HG03439 (cell line): ENCODE measurements around the gene FGFBP1.

Source experiments
- ATAC-seq: cut with Tn5 transposase; IDR thresholded peaks from one replicate; pipeline ENCODE4 v1.9.1; 2021; ENCODE audit warnings: mild to moderate bottlenecking, moderate library complexity; ENCODE audit not compliant: unreplicated experiment

Gene FGFBP1

DNA sequence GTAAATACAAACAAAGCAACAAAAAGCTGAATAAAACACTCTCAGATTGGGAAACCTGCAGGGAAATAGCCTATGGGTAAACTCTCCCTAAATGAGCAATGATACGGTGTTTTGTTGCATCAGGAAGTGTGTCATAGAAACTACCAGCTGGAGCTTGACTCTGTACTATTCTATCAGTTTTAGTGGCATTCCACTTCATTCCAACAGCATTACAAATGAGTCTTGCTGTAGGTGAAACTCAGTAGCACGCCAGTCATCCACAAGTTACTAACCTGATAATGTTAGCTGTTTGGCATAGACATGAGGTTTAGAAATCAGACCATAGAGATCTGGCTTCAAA is 24.9 kb downstream of the FGFBP1 start:
- ATAC-seq, result no peak

DNA sequence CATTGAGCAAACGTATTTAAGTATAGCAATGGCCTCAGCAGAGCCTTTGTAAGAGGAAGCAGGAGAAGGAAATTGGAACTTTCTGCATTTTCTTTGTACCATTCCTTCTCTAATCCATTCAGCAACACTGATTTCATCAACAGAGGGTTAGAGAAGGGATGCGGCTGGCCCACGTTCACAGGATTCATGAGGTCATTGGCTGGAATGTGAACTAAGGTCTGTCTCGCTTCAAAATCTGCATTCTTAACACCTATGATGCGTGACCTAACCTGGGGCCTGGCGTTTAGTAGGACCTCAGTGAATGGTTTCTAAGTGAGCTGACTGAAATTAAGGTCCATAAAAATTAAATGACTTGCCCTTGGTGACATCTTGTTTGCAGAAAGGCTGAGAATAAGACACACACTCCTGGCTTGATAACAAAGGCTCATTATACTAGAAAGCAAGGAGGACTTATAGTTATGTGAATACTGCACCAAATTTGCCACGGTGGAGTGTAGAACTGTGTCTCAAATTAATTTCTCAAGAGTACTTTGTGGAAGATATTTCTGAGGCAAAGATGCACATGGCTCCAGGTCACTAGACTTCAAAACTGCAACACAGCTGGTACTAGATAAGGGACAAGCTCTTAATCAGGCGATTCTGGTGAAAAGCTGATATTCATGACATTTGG is 25.4 kb downstream of the FGFBP1 start:
- no peak for ATAC-seq

DNA sequence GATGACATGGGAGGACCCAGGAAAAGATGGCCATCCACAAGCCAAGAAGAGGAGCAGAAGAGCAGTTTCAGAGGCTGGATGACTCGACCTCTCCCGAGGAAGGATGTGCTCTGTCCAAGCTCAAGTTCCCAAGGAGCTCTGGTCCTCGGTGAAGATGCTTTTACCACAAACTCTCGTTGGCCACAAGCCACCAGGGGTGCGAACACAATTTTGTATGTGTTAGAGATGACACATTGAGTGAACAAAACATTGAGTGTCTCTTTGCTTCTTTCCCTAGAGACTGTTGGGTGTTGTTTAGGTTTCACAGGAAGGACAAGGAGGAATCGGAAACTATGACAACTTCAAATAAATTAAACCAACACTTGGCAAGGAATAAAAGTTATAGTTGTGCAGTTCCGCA is 26.3 kb downstream of the FGFBP1 start:
- ATAC-seq, result no peak

DNA sequence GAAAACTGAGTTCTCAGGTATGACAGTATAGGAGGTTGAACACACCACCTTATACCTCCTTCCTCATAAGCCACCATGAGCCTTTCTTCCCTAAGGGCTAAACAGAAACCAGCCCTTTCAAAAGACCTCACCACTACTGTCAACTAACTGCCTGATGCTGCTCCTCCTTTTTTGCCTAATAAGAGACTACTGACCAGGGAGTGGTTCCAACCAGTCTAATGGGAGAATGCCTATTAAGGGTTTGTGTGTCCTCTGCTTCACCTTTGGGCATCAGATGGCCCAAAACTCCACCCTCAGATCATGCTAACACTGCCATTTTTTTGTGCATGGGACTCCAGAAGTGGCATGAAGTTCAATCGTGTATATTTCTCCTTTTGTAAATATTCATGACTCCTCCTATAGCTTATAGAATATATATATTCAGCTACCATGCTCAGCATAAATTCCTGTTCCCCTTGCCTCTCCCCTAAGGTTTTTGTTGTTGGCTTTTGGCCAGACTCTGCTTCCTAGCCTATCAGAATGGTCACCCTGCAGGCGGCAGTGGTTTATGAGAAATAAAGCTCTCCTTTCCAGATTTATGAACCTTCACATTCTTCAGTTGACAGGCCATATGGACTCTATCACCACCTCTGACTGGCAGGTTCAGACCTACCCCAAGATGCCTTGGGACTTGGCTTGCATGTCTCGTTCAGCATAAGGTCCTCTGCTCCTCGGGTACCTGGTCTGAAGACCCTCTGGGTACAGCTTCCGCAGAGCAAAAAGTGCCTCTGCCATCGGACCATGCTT is 28.2 kb downstream of the FGFBP1 start:
- ATAC-seq, result no peak

DNA sequence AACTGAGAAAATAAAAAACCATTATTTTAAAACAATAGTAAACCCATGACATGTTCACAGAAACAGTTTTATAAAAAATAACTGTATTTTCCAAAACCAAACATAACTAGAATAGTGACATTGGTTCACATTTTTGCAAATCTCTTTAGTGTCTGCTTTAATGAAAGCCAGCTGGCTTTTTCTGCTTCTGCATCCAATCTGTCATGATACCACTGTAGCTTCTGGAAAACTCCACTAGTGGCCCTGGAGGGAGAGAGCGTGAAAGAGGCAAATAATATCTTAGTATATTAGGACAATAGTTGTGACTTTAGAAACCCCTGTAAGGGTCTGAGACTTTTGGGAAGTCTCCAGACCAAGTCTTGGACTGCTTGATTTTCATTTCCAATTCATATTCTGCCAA is 31.1 kb downstream of the FGFBP1 start:
- ATAC-seq, result no peak

DNA sequence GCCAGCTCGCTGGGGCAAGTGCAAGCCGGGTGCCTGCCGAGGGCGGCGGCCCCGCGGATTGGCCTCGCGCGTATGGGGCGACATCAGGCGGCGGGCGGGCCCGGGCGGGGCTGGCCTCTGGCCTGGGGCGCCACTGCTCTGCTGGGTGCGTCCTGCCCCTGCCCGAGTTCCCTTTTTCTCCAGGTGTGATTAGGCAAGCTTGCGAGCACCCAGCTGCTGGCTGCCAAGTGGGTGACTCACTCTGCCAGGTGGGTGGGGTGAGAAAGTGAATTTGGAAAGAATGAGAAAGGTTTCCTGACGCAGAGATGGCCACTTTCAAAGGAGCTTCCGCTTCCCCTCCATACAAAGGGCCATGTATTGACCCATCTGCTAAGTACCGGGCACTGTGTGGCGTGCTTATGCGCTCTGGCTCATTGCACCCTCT is 32.5 kb downstream of the FGFBP1 start:
- ATAC-seq, result no peak

DNA sequence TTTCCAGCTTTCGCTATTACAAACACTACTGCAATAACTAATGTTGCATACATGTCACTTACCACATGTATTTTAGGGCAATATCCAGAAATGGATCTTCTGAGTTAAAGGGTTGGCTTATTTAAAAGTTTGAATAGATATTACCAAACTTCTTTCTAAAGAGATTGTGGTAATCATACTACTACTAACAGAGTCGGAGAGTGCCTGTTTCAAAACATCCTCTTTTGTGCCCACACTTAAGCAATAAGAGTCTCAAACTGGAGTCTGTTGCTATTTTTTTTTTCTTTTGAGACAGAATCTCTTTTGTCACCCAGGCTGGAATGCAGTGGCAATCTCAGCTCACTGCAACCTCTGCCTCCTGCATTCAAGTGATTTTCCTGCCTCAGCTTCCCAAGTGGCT is 35.8 kb downstream of the FGFBP1 start:
- ATAC-seq, result no peak

DNA sequence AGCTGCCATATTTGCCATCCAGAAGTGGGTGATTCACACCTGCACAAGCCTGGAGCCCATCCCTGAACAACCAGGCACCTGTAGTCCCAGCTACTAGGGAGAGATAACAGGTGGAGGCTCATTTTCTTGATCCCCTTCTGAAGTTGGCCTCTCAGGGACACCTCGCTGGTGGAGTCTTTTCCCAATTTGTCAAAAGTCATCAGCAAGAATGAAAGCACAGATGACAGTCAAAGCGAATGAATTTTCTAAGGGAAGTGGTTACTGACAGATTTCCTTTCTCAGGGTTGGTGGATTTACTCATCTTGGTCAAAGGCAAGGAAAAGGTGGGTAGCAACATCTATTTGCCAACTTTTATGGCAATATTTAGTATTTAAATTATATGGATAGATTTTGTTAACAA is 36.5 kb downstream of the FGFBP1 start:
- no peak for ATAC-seq

DNA sequence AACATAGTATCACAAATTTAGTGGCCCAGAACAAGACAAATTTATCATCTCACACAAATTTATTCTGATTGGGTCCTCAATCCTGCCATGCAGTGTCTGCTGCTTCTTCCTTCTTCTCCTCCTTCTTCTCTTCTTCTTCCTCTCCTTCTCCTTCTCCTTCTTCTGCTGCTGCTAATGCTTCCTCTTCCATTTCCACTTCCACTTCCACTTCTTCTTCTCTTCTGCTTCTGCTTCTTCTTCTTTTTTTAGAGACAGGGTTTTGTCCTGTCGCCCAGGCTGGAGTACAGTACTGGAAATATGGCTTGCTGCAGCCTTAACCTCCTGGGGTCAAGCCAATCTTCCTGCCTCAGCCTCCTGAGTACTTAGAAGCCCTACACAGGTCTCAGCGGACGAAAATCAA is 37.5 kb downstream of the FGFBP1 start:
- ATAC-seq, result no peak

DNA sequence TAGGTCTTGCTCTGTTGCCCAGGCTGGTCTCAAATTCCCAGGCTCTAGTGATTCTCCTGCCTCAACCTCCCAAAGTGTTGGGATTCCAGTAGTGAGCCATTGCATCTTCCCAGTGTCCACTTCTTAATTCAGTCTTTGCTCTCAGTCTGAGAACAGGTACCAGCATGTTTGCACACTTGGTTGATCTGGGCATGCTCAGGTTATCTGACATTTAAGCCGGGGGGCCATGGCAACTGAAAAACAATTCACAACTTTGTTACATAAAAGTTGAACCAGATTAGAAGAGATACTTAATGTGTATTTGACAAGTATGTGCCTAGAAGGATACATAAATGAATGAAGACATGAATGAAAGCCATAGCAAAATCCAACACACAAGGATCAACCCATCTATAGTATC is 39.0 kb downstream of the FGFBP1 start:
- no peak for ATAC-seq

DNA sequence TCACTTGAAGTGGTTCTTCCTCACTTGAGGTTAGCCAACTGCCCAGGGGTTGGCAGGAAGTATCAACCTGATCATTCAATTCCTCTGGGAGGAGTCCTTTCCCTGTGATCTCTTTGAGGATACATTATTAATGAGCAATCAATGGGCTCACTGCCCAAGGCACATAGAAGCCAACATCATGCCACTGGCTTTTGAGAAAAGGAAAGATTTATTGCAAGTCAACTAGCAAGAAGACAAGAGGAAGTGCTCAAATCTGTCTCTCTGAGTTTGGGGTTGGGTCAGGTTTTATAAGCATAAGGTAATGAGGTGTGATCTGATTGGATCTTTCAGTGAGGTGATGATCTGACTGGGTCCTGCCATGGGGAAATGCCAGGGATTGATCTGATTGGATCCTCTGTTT is 39.6 kb downstream of the FGFBP1 start:
- ATAC-seq, result no peak

DNA sequence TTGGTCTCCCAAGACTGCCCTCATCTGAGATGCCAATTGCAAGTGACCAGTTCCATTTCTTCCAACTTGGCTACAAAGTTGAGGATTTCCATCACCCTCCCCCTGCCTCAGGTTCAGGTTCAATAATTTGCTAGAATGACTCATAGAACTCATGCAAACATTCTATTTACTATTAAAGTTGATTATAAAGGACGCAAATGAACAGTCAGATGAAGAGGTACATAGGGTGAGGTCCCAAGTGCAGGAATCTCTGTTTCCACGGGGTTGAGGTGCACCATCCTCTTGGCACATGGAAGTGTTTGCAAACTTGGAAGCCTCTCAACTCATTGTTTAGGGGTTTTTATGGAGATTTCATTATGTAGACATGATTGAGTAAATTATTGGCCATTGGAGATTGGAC is 41.0 kb downstream of the FGFBP1 start:
- no peak for ATAC-seq

DNA sequence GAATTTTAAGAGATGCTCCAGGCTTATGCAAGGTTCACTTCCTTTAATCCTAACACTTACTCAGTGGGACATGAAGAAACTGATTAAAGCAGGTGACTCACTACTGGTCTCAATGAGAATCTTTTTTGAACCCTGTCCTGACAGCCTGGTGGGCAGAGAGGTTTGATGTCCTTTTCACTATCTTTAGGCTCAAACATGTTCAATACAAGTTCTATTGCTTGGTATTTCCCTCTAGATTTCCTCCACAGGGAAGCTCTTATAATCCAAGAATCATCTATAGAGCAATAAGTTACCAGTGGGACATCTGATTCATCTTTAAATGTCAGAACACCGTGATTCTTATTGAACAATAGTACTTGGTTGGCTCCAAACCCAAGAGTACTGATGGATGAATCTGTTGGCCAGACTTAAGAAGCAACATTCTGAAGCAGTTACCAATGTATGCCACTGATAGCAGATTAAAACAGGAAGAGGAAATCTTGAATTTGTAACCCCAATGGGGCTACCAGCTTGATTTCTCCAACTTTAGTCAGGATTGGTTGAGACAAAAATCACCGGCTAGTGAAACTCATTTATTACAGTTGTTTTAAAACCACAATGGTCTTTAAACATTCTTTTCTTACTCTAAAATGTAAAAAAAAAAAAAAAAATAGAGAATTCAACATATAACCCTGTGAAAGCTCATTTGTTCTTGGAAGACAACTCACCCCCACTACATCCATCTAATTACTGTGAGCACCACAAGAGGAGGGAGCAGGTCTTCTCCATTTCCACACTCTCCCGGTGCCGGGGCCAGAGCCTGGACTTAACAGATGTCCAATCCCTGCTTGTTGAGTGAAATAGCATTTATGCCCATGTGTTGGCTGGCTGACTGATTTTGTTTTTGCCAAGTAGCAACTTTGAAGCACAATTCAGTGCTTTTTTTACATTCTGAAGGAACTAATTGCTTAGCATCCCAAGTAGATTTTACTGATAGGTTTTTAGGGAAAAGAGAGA is 43.3 kb downstream of the FGFBP1 start:
- no peak for ATAC-seq

DNA sequence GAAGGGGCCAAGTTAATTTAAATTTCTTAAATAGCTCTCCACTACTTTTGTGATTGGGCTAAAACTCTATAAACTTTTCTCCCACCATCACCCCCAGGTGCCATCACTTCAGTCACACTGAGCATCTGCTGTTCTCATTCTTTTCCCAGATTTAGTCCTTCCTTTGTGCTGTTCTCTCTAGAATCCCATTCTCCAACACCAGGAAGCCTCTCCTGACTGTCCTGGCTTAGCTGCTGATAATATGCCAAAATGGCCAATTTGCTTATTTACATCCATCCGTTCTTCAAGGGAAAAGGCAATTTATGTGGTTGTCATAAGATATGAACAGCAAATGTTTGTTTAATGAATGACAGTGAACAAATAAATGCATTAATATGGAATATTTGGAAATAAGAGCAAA is 44.1 kb downstream of the FGFBP1 start:
- no peak for ATAC-seq

DNA sequence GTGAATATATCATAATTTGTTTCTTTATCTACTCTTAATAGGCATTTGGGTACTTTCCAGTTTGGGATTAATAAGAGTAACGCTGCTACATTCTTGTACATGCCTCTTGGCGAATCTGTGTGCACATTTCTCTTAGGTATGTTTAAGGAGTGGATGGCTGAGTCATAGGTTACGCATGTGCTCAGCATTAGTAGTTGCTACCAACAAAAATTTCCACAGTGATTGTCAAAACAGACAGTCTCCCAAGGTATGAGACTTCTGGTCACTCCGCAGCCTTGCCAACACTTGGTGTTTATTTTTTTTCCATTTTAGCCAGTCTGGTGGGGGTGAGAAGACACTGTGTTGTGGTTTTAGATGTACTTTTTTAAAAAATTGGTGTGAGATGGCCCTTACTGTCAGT is 44.6 kb downstream of the FGFBP1 start:
- no peak for ATAC-seq

DNA sequence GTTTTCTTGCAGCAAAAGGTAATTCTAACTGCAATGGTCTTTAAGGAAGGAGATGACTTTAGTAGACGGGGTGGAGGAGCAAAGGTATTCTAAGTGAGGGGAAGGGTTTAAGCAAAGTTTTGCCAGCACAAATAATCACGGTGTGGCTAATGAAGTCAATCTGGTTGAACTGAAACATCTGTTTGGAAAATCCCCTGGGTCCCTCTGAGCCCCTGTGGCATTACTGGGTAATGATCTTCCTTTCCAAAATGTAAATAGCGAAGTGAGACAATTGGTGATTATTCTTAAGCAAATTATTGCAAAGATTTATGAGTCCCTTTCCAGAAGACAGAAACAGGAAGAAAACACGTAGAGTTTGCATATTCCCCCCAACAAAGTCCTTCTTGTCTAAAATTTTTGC is 47.2 kb downstream of the FGFBP1 start:
- no peak for ATAC-seq

DNA sequence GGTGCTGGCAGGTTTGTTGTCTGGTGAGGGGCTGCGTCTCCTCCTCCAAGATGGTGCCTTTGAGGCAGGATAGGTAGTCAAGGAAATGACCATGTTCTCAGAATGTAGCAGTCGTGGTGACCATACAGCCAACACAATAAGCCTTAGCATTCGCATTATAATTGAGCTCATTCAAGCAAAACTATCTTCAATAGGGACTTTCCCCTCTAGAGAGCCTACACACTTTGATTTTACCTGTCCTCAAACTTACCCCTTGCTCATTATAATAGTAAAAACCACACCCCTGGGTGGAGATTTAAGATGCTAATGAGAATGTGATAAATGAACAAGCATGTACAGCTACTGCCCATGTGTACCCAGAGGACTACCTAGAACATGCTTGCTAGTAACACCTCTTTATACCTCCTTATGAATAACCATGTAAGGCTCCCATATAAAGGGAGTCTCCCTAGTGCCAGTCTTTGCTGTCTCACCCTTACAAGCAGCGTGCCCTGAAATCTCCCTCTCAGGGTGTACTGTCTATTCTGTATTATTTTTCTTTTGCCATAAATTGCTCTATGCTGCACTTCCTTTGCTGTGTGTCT is 48.2 kb downstream of the FGFBP1 start:
- no peak for ATAC-seq

DNA sequence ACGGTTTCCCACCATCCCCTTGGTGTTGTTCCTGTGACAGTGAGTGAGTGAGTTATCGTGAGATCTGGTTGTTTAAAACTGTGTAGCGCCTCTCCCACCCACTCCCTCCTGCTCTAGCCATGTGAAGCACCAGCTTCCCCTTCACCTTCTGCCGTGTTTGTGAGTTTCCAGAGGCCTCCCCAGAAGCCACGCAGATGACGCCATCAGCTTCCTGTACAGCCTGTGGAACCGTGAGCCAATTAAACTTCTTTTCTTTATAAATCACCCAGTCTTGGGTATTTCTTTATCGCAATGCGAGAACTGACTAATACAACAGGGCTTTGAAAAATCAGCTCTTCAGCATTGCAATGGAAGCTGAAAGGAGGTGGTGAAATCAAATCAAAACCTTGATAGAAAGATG is 50.0 kb downstream of the FGFBP1 start:
- no peak for ATAC-seq
